ENCODE results near the gene COL13A1.

GRCh38 chr10:69786791-69787190, 14.9 kb upstream of the COL13A1 start:
- TF ChIP-seq, protein P1, sequence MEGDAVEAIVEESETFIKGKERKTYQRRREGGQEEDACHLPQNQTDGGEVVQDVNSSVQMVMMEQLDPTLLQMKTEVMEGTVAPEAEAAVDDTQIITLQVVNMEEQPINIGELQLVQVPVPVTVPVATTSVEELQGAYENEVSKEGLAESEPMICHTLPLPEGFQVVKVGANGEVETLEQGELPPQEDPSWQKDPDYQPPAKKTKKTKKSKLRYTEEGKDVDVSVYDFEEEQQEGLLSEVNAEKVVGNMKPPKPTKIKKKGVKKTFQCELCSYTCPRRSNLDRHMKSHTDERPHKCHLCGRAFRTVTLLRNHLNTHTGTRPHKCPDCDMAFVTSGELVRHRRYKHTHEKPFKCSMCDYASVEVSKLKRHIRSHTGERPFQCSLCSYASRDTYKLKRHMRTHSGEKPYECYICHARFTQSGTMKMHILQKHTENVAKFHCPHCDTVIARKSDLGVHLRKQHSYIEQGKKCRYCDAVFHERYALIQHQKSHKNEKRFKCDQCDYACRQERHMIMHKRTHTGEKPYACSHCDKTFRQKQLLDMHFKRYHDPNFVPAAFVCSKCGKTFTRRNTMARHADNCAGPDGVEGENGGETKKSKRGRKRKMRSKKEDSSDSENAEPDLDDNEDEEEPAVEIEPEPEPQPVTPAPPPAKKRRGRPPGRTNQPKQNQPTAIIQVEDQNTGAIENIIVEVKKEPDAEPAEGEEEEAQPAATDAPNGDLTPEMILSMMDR (IDR thresholded peaks at IDR 0.05): no peak
- no peak for TF ChIP-seq POLR2A (IDR thresholded peaks at IDR 0.05)
- TF ChIP-seq POLR2AphosphoS5 (IDR thresholded peaks at IDR 0.05; ENCODE audit: insufficient read depth in 1 of 2, low read depth in 1 of 2): no peak

Measured in vagina (tissue), 2 donors.